AG20443 (cell line): ENCODE data around the gene MED29.

Experiments used
- DNase-seq: peaks from one replicate; pipeline ENCODE4 v3.0.0; 2012; ENCODE audit warnings: low spot score, mixed read lengths

The MED29 gene, protein sequence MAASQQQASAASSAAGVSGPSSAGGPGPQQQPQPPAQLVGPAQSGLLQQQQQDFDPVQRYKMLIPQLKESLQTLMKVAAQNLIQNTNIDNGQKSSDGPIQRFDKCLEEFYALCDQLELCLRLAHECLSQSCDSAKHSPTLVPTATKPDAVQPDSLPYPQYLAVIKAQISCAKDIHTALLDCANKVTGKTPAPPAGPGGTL

GRCh38 chr19:39390751-39391437, at the start of gene MED29, which contains the start of gene PAF1:
Gene MED29, plus strand, starts transcription at chr19:39391378. Its CDS starts 45 bp downstream, at chr19:39391423.
Gene PAF1, minus strand, starts transcription at chr19:39391106. Its CDS starts 242 bp downstream, at chr19:39390864.
- DNase-seq, result peak; percentile 98

- DNase-seq, result peak; percentile 98
Observed at GRCh38 chr19:39341719-39342604, 49.2 kb upstream of the MED29 start, which contains the start of gene SAMD4B. Gene SAMD4B, plus strand, starts transcription at chr19:39342421. Its CDS starts 14,473 bp downstream, at chr19:39356894.

DNA sequence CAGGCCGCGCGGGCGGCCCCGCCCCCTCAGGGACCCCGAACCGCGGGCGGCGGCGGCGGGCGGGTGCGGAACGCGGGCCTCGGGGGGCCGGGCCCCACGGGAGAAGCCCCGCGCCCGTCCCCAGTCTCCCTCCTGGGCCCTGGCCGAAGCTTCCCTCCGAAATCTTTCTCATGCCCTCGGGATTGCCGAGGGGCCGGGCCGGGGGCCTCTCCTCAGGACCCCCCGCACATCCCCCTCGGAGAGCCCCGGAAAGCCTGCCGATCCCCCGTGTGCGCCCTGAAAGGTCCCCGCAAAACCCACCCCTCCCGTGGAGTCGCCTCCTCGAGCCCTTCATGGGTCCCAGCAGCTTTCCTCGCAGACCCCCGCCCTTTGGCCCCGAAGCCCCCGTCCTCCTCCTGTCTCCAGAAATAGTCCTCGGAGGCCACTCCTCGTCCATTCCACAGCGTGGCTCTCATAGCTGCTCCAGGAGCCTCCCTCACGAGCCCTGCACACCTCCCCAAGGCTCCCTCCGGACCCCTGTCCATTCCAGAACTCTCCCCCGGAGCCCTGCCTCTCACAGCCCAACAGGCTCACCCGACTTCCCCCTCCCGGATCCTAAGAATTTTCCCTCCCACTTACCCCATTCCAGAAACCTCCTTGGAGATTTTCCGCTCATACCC, 48.4 kb upstream of the MED29 start:
- peak; percentile 41 for DNase-seq

DNA sequence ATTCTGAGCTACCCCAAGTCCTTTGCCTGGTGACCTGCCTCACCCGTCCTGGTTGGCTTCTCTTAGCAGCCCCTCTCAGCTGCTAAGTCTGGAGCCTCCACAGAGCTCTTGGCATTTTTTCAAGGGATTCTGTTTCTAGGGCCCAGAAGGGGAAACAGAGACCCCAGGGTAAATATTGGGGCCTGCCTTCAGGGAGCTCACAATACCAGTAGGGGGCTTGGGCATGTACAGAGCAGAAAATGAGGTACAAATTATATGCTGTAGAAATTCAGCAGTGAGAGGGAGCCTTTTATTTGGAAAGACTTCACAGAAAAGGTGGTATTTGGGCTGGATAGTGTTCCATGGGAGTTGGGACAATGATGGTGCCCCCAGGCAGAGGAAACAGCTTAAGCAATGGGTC, 45.2 kb upstream of the MED29 start:
- DNase-seq, result no peak

DNA sequence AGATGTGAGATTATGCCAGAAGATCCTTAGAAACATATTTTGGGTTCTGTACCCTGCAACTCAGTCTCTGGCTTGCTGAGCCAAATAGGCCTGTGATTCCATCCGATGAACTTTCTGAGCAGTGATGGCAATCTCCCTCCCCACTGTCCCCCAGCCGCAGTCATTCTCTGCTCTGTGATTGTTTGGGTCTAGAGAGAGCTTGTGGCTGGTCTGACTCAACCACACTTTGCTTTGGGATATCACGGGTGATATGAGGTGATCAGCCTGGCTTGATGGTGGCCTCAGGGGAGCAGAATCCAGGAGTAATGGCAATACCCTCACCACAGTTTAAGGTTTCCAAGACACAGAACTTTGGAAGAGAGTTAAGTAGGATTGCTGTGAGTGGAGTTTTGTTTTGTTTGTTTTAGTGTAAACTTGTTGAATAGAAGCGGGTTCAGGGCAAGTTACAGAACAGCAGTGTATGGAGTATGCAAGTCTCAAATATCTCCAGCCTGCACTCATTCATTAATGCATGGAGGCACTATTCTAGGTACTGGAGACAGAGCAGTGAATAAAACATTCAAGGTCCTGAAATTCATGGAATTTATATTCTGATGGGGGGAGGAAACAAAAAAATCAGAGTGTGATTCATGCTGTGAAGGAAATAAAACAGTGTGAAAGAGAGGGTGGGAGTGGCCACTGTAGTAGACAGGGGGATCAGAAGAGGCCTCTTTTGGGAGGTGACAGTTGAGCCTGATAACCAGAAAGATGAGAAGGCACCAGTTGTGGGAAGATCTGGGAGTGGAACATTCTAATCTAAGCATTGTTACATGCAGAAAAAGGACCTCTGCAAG, 43.6 kb upstream of the MED29 start:
- no peak for DNase-seq

- DNase-seq, result no peak
Observed at GRCh38 chr19:39349326-39349725, 41.9 kb upstream of the MED29 start.

- no peak for DNase-seq
Observed at GRCh38 chr19:39350156-39350555, 41.0 kb upstream of the MED29 start.

DNA sequence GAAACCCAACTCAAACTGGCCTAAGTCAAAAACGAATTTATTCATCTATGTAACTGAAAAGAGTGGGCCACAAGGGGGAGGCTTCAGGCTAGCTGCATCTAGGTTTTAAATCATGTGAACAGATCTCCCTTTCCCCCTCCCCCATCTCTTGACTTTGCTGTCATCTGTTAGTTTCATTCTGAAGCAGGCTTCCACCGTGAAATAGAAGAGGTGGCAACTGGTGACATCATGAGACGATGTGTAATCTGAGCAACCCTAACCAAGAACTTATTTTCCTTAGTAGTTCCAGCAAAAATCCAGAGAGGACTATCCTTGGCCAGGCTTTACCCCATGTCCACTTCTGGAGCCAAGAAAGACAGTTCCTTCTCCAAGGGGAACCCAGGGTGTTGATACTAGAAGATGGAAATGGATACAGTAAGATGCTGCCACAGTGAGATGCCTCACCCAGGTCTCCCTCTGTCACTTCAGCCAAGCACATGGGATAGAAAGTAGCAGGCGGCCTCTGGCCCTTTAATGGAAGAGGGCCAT, 39.6 kb upstream of the MED29 start:
- peak; percentile 55 for DNase-seq

GRCh38 chr19:39352381-39353255, 38.6 kb upstream of the MED29 start:
- peak; percentile 43 for DNase-seq

GRCh38 chr19:39355253-39355652, 35.9 kb upstream of the MED29 start:
- no peak for DNase-seq

DNA sequence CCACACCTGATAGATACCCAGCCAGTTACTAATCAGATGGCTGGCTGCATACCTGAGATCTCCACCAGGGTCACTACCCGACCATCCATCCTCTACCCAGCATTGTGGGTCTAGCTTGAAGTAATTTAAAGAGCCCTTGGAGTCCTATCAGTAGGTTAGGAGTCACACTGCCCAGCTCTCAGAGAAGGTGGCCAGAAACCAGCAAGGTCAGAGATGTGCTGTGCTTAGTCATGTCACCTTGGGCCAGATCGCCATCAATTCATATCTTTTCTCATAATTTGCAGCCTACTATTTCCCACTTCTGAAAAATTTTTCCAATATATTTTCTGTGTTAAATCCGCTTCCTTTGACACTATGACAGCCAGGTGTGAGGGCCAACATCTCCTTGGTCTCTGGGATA, 35.1 kb upstream of the MED29 start:
- no peak for DNase-seq

DNA sequence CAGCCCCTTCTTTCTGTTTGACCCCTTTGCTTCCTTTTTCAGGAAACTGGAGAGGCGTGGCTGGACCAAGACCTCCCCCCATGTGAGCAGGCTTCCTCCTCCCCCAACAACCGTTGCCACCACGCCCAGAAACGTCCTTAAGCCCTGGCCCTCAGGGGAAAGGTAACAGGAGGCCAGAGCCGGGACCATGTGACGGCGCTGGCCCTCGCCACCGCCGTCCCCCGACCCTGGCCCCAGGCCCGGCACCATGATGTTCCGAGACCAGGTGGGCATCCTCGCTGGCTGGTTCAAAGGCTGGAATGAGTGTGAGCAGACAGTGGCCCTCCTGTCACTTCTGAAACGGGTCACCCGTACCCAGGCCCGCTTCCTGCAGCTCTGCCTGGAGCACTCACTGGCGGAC, 34.5 kb upstream of the MED29 start:
- no peak for DNase-seq

DNA sequence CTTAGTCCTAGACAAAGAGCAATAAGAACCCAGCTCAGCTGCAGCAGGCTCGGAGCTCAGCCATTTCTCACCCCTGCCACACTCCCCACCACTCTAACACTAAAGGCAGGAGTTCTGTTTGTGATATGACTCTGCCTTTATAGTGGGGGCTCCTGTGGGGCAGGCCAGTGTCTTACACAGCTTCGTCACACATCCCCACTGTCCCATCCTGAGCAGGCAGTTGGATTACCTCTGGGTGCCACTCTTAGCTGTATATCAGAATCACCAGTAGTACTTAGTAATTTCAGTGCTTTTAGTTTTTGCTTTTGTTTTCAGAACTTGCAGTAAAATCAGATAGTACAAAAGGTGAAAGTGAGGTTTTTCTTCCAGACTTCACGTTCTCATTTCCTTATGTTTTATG, 32.2 kb upstream of the MED29 start:
- no peak for DNase-seq

DNA sequence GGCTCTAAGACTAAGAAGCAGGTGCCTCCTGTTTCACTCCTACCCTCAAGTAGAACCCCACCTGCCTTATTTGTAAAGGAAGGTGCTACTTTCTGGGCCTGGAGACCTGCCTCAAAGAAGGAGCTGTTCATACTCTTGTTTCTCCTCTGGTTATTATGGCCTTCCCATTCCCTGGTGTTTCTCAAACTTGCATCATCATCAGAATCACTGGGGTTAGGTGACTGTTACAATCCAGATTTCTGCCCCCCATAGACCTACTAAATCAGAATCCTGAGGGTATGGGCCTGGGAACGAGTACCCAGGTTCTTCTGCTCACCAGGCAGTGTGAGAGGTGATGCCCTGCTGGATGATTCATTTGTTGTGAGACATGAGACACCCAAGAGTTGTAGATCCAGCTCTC, 30.6 kb upstream of the MED29 start:
- no peak for DNase-seq

DNA sequence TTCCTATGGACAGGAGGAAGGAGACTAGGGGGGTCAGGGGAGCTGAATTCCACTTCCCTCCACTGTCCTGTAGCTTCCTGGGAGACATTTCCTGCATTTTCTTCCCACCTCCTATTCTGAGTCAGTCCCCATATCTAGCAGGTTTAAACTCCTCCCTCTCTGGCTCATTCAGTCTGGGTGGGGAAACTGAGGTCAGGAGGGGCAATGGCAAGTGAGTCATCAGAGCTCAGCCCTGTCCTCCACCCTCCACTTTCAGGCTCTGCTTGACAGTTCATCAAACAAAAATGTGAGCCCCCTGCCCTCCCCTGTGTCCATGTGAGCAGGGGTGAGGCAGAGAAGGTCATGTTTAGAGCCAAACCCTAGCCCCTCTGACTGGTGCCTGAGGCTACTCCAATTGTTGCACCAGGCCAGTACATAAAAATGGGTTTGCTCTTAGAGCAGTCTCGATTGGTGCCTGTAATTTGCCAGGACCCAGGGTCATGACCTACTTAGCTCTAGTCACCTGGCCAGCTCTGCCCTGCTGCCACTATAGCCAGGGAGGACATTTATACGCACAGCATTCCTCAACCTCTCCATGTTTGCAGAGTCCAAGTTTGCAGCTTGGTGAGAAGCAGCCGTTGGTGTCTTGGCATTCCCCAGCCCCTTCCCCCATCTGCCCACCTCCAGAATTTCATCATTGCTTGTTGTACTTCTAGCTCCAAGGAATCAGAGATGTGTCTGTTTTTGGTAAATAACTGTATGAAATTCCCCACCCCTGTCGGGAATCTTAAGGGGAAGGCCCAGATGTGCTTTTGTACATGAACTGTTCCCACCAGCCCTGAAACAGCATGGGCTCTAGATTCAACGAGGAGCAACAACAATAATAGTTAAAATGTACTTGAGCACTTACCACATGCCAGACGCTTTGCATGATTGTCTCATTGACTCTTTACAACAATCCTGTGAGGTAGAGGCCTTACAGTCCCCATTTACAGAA, 28.2 kb upstream of the MED29 start:
- peak; percentile 58 for DNase-seq

DNA sequence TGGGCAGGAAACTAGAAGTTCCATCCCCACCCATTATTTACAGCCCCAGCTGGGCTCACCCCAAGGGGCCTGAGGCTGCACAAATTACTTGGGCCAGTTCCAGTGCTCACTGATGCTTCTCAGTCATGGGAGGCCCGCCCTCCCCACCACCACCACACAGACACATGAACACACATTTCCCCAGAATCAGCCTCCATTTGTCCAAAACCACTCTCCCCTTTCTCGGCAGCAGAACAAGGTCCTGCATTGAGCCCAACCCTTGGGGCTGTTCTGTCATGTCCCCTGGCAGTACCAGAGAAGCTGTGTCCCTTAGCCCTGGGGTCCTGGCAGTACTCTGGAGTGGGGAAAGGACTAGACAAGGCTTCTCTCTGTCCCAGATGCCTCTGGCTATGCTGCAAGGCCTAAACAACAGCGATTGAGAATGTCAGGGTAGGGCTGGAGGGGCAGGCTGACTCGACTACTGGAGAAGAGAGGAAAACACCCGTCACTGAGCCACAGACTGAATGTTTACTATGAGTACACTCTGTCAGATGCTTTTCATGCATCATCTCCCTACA, 27.2 kb upstream of the MED29 start:
- peak; percentile 42 for DNase-seq

DNA sequence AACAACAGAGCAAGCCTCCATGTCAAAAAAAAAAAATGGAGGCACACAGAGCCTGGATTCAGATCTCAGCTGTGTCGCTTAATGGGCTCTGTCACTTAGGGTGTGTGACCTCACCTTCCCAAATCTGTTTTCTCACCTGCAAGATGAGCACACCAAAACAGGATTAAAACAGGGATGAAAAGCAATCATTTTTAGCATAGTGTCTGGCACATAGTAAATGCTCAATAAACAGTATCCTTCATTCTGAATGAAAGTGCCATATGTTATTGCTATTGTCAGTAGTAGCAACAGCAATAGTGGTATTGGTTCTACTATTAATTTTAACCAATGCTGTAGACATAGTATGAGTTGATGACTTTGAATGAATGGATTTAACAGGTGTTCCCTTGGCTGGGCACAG, 25.6 kb upstream of the MED29 start:
- DNase-seq, result no peak

- no peak for DNase-seq
Observed at GRCh38 chr19:39369200-39369599, 22.0 kb upstream of the MED29 start.
